Measurements from ENCODE around the gene GSAP. TPM values are rescaled to one million over a fixed set of nuclear protein-coding genes. Genes with fewer than 3 reads are reported as not detected.
"Not testable (repeated sequence)": the region's sequence is repeated elsewhere in the genome, so short reads cannot be mapped to it uniquely, and the experiment has no call there.

GSAP gene
- total and polyA plus RNA-seq, 2 donors (not counting 3 experiments of a cell fraction or from before 2014, with no cell fraction given): 2.3 to 5.8 TPM

DNA sequence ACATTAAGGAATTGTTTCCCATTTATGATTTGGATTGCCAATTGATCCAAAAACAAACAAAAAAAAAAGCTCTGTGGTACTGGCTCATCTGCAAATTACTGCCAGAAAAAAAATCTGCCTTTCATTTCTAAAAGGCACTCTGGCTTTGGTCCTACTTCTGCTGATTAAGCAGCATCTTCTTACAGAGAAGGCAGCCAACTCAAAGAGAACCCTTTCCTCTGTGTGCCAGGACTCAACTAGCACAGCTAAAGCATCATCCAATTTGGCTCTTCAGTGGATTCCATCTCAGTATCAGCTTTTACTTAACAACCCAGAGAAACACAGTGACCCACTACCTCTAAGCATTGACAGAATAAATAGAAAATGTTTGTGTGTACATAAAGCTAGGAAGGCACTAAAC lies 80.6 kb downstream of the GSAP start:
- intact Hi-C loops (cut with micrococcal nuclease): no loop called here
- no TSS peak for BruUV-seq (replicated peaks)
- no peaks in the 10 kb centered on the region for H3K27me3 ChIP-seq (ENCODE audit: control insufficient read depth in 2 of 2, insufficient read depth in 2 of 2, low read length in 2 of 2)
- ChIA-PET POLR2A (interaction anchor here (0.6 kb wide), 1 partner anchor 200 kb away, joined by 3 read pairs; no protein-coding TSS in a partner anchor), CTCF (interaction anchor here (1.7 kb wide), 1 partner anchor 88 kb away, joined by 10 read pairs; no protein-coding TSS in a partner anchor)
- FAIRE-seq (no peak), DNase-seq (ENCODE audit: low read depth, low spot score) (no peak)
- no peak for TF ChIP-seq POLR2A (IDR thresholded peaks at IDR 0.05; ENCODE audit: low read depth, low read length)
- no peak for TF ChIP-seq MYC (IDR thresholded peaks at IDR 0.05; ENCODE audit: low read depth, low read length)
- no peak for TF ChIP-seq FOS (IDR thresholded peaks at IDR 0.05; ENCODE audit: borderline replicate concordance, insufficient read depth, low read length)
- TF ChIP-seq, protein P1, sequence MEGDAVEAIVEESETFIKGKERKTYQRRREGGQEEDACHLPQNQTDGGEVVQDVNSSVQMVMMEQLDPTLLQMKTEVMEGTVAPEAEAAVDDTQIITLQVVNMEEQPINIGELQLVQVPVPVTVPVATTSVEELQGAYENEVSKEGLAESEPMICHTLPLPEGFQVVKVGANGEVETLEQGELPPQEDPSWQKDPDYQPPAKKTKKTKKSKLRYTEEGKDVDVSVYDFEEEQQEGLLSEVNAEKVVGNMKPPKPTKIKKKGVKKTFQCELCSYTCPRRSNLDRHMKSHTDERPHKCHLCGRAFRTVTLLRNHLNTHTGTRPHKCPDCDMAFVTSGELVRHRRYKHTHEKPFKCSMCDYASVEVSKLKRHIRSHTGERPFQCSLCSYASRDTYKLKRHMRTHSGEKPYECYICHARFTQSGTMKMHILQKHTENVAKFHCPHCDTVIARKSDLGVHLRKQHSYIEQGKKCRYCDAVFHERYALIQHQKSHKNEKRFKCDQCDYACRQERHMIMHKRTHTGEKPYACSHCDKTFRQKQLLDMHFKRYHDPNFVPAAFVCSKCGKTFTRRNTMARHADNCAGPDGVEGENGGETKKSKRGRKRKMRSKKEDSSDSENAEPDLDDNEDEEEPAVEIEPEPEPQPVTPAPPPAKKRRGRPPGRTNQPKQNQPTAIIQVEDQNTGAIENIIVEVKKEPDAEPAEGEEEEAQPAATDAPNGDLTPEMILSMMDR (IDR thresholded peaks at IDR 0.05; ENCODE audit: extremely low read depth in 1 of 2, insufficient read depth in 1 of 2, low read depth in 1 of 2, low read length in 2 of 2): no peak
- no peak for TF ChIP-seq EZH2 (IDR thresholded peaks at IDR 0.05; ENCODE audit: borderline replicate concordance, low read depth, low read length, severe bottlenecking)
- TF ChIP-seq, protein P2, sequence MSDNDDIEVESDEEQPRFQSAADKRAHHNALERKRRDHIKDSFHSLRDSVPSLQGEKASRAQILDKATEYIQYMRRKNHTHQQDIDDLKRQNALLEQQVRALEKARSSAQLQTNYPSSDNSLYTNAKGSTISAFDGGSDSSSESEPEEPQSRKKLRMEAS (IDR thresholded peaks at IDR 0.05; ENCODE audit: insufficient read depth, insufficient read length): no peak
- TF ChIP-seq GATA2 (IDR thresholded peaks at IDR 0.05; ENCODE audit: insufficient read depth, insufficient read length, low read depth, low read length): no peak
- TF ChIP-seq POLR2AphosphoS5 (IDR thresholded peaks at IDR 0.05; ENCODE audit: insufficient read depth, low read depth, low read length): no peak
- no peak for TF ChIP-seq JUN (IDR thresholded peaks at IDR 0.05; ENCODE audit: borderline replicate concordance, insufficient read depth, insufficient read length, low read depth)
- peaks cover 22% of the 10 kb centered on the region for H3K4me1 ChIP-seq (ENCODE audit: control insufficient read depth, extremely low read depth, insufficient read depth, low read length)
- H3K9ac ChIP-seq (replicated peaks; ENCODE audit: extremely low read depth, insufficient read depth, low read length): no peak overlapping the region
- no peaks in the 10 kb centered on the region for H3K79me2 ChIP-seq (ENCODE audit: control insufficient read depth, insufficient read depth, low read length)
- dilution Hi-C loops (cut with MboI; ENCODE audit: extremely low pct_ligation_motif_present, low sequenced_read_pairs): no loop called here
- H3K9me1 ChIP-seq (replicated peaks; ENCODE audit: control insufficient read depth, extremely low read depth, insufficient read depth, low read length): no peaks in the 10 kb centered on the region
- H3K4me2 ChIP-seq (ENCODE audit: insufficient read depth, low read length): no peak overlapping the region
- no peak overlapping the region for H3K27ac ChIP-seq (ENCODE audit: insufficient read depth, low read depth, low read length)
- H3K4me3 ChIP-seq (replicated peaks in 1 of 3; ENCODE audit: insufficient read depth in 1 of 3, low read depth in 1 of 3, low read length in 3 of 3): no peak overlapping the region
- H4K20me1 ChIP-seq (replicated peaks; ENCODE audit: control insufficient read depth, extremely low read depth, insufficient read depth, low read length): no peaks in the 10 kb centered on the region
- no peak overlapping the region for H2AFZ ChIP-seq (ENCODE audit: low read depth, low read length)
- no peaks in the 10 kb centered on the region for H3K36me3 ChIP-seq (ENCODE audit: control insufficient read depth in 2 of 2, extremely low read depth in 1 of 2, insufficient read depth in 2 of 2, low read length in 2 of 2)
- H3K9me3 ChIP-seq (replicated peaks; ENCODE audit: control insufficient read depth, insufficient read depth, low read length): no peaks in the 10 kb centered on the region

DNA sequence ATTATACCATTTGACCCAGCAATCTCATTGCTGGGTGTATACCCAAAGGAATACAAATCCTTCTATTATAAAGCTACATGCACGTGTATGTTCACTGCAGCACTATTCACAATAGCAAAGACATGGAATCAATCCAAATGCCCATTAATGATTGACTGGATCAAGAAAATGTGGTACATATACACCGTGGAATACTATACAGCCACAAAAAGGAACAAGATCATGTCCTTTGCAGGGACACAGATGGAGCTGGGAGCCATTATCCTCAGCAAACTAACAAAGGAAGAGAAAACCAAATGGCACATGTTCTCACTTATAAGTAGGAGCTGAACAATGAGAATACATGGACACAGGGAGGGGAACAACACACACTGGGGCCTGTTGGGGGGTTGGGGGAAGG lies 82.1 kb downstream of the GSAP start:
- H3K9me3 ChIP-seq (replicated peaks; ENCODE audit: control insufficient read depth, insufficient read depth, low read length); H2AFZ ChIP-seq (ENCODE audit: low read depth, low read length); H3K27me3 ChIP-seq (ENCODE audit: control insufficient read depth in 2 of 2, insufficient read depth in 2 of 2, low read length in 2 of 2); DNase-seq (ENCODE audit: low read depth, low spot score); H4K20me1 ChIP-seq (replicated peaks; ENCODE audit: control insufficient read depth, extremely low read depth, insufficient read depth, low read length); H3K9me1 ChIP-seq (replicated peaks; ENCODE audit: control insufficient read depth, extremely low read depth, insufficient read depth, low read length); H3K79me2 ChIP-seq (ENCODE audit: control insufficient read depth, insufficient read depth, low read length); POLR2A ChIA-PET; BruUV-seq (replicated peaks); H3K36me3 ChIP-seq (ENCODE audit: control insufficient read depth in 2 of 2, extremely low read depth in 1 of 2, insufficient read depth in 2 of 2, low read length in 2 of 2); H3K4me3 ChIP-seq (replicated peaks in 1 of 3; ENCODE audit: insufficient read depth in 1 of 3, low read depth in 1 of 3, low read length in 3 of 3); H3K9ac ChIP-seq (replicated peaks; ENCODE audit: extremely low read depth, insufficient read depth, low read length); dilution Hi-C loops (cut with MboI; ENCODE audit: extremely low pct_ligation_motif_present, low sequenced_read_pairs); H3K4me2 ChIP-seq (ENCODE audit: insufficient read depth, low read length); H3K27ac ChIP-seq (ENCODE audit: insufficient read depth, low read depth, low read length); FAIRE-seq: not testable (repeated sequence)
- CTCF ChIA-PET: interaction anchor here (1.0 kb wide), 1 partner anchor 87 kb away, joined by 3 read pairs; no protein-coding TSS in a partner anchor
- H3K4me1 ChIP-seq (ENCODE audit: control insufficient read depth, extremely low read depth, insufficient read depth, low read length): peaks cover 36% of the 10 kb centered on the region
- intact Hi-C loops (cut with micrococcal nuclease): loop anchor here (5.0 kb wide), 1 partner anchor 817 kb away; no protein-coding TSS in a partner anchor

Measured in endothelial cell of umbilical vein (primary cell).